ENCODE results near the gene FRS2. TPM values are rescaled to one million over a fixed set of nuclear protein-coding genes. Genes with fewer than 3 reads are reported as not detected.

Gene FRS2
- total RNA-seq, 2 donors from 2014 or later, result 39.5 to 65.6 TPM

GRCh38 chr12:69490920-69491643 is 20.9 kb downstream of the FRS2 start:
- no peak overlapping the region for H3K4me3 ChIP-seq
- no peaks in the 10 kb centered on the region for H3K36me3 ChIP-seq
- H3K4me1 ChIP-seq (replicated peaks), result no peaks in the 10 kb centered on the region
- H3K27ac ChIP-seq, result no peak overlapping the region
- WGBS, result 92% methylated on average over 14 of the region's 14 CpGs
- no peaks in the 10 kb centered on the region for H3K9me3 ChIP-seq
- intact Hi-C loops (cut with DNase I), result no loop called here
- DNase-seq (ENCODE audit: low spot score), result no peak
- TF ChIP-seq CTCF (IDR thresholded peaks at IDR 0.05) (no peak), POLR2AphosphoS5 (IDR thresholded peaks at IDR 0.05) (no peak), POLR2A (IDR thresholded peaks at IDR 0.05) (no peak)
- H3K27me3 ChIP-seq (replicated peaks; ENCODE audit: insufficient read depth), result no peaks in the 10 kb centered on the region

GRCh38 chr12:69492739-69493138 is 22.6 kb downstream of the FRS2 start:
- no peak for DNase-seq (ENCODE audit: low spot score)
- TF ChIP-seq POLR2AphosphoS5 (IDR thresholded peaks at IDR 0.05) (no peak), POLR2A (IDR thresholded peaks at IDR 0.05) (no peak), CTCF (IDR thresholded peaks at IDR 0.05) (no peak)
- no peak overlapping the region for H3K27ac ChIP-seq
- H3K27me3 ChIP-seq (replicated peaks; ENCODE audit: insufficient read depth), result no peaks in the 10 kb centered on the region
- H3K4me1 ChIP-seq (replicated peaks), result peaks cover 3% of the 10 kb centered on the region
- intact Hi-C loops (cut with DNase I), result no loop called here
- 87% methylated on average over 2 of the region's 2 CpGs for WGBS
- no peaks in the 10 kb centered on the region for H3K36me3 ChIP-seq
- H3K9me3 ChIP-seq, result no peaks in the 10 kb centered on the region
- H3K4me3 ChIP-seq, result no peak overlapping the region

- Histone ChIP-seq H3K36me3 (no peaks in the 10 kb centered on the region), H3K9me3 (no peaks in the 10 kb centered on the region), H3K4me1 (replicated peaks) (peaks cover 3% of the 10 kb centered on the region), H3K4me3 (no peak overlapping the region), H3K27ac (no peak overlapping the region), H3K27me3 (replicated peaks; ENCODE audit: insufficient read depth) (no peaks in the 10 kb centered on the region)
- DNase-seq (ENCODE audit: low spot score), result no peak
- TF ChIP-seq CTCF (IDR thresholded peaks at IDR 0.05), result no peak
- no peak for TF ChIP-seq POLR2A (IDR thresholded peaks at IDR 0.05)
- no peak for TF ChIP-seq POLR2AphosphoS5 (IDR thresholded peaks at IDR 0.05)
- intact Hi-C loops (cut with DNase I), result no loop called here
- 64% methylated on average over 3 of the region's 3 CpGs for WGBS
Observed at GRCh38 chr12:69495071-69495470, 24.9 kb downstream of the FRS2 start.

GRCh38 chr12:69497308-69498026 is 27.3 kb downstream of the FRS2 start:
- intact Hi-C loops (cut with DNase I), result no loop called here
- 87% methylated on average over 4 of the region's 4 CpGs for WGBS
- Histone ChIP-seq H3K4me1 (replicated peaks) (peaks cover 3% of the 10 kb centered on the region), H3K9me3 (no peaks in the 10 kb centered on the region), H3K27ac (no peak overlapping the region), H3K27me3 (replicated peaks; ENCODE audit: insufficient read depth) (no peaks in the 10 kb centered on the region), H3K36me3 (no peaks in the 10 kb centered on the region), H3K4me3 (no peak overlapping the region)
- no peak for TF ChIP-seq POLR2A (IDR thresholded peaks at IDR 0.05)
- TF ChIP-seq CTCF (IDR thresholded peaks at IDR 0.05), result no peak
- TF ChIP-seq POLR2AphosphoS5 (IDR thresholded peaks at IDR 0.05), result no peak
- no peak for DNase-seq (ENCODE audit: low spot score)

Measured in prostate gland (tissue), 2 donors.